ENCODE results near the gene PRSS48. TPM values are rescaled to one million over a fixed set of nuclear protein-coding genes. Genes with fewer than 3 reads are reported as not detected.
"Not testable (repeated sequence)": the region's sequence is repeated elsewhere in the genome, so short reads cannot be mapped to it uniquely, and the experiment has no call there.

Gene PRSS48
- total RNA-seq, 2 experiments from 2014 or later: not detected

DNA sequence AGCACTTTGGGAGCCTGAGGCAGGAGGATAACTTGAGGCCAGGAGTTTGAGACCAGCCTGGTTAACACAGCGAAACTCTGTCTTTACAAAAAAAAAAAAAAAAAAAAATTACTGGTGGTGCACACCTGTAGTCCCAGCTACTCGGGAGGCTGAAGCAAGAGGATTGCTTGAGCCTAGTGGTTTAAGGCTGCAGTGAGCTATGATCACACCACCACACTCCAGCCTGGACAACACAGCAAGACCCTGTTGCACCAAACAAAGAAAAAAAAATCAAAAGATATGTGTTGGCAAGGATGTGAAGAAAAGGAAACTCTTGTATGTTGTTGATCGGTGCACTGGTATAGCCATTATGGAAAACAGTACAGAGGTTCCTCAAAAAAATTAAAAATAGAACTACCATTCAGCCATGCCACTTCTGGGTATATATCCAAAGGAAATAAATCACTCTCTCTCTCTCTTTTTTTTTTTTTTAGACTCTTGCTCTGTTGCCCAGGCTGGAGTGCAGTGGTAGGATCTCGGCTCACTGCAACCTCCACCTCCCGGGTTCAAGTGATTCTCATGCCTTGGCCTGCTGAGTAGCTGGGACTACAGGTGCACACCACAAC, 33.3 kb downstream of the PRSS48 start:
- ChIA-PET CTCF (interaction anchor here (0.6 kb wide), 1 partner anchor 374 kb away, joined by 3 read pairs; no protein-coding TSS in a partner anchor), POLR2A (no interaction called here)
- intact Hi-C loops (cut with micrococcal nuclease): no loop called here
- Mint-ChIP-seq H3K27me3 (no peaks in the 10 kb centered on the region), H3K27ac (no peak overlapping the region), H3K9me3 (no peaks in the 10 kb centered on the region), H3K36me3 (no peaks in the 10 kb centered on the region), H3K4me3 (no peak overlapping the region), H3K4me1 (ENCODE audit: low read depth) (no peaks in the 10 kb centered on the region)
- DNase-seq: no peak

DNA sequence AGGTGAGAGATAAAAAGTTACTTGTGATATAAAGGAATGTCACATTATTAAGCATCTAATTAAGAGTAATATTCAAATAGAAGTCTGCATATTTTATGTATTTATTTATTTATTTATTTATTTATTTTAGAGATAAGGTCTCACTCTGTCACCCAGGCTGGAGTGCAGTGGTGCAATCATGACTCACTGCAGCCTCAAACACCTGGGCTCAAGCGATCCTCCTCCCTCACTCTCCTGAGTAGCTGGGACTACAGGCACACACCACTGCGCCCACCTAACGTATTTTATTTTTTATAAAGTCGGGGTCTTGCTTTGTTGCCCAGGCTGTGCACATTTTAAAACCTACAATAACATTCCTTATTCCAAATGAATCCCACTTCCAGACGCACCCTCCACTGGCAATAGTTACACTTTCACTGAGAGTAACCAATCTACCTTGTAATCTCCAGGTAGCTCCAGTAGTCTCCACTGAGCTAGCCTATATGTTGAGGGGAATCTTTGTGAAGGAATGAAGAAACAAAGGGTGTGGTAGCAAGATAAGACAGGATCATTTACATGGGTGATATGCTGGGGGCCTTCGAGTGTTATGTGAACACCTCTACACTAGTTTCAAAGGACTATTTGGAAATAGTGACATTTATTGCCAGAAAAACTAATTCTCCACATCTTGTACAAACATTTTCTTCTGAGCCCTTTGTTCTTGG, 36.5 kb downstream of the PRSS48 start:
- Mint-ChIP-seq H3K4me1 (ENCODE audit: low read depth) (no peaks in the 10 kb centered on the region), H3K27me3 (peaks cover 7% of the 10 kb centered on the region), H3K36me3 (no peaks in the 10 kb centered on the region), H3K9me3 (no peaks in the 10 kb centered on the region), H3K27ac (no peak overlapping the region), H3K4me3 (no peak overlapping the region)
- DNase-seq: no peak
- CTCF ChIA-PET: no interaction called here
- POLR2A ChIA-PET: no interaction called here
- intact Hi-C loops (cut with micrococcal nuclease): no loop called here

DNA sequence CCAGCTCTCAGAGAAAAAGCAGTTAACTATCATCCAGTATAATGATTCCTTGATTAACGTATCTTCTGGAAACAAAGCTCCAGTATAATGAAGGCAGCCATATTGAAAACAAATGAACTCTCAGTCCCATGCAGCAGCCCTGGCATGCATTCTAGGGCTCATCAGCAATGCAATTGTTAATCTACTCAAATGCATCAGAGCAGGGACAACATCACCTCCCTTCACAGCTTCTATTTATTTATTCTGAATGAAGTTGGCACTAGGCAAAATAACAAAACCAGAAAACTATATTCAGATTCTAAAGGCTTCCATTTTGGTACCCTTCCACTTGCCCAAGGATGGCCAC, 37.0 kb downstream of the PRSS48 start:
- H3K27me3 Mint-ChIP-seq: peaks cover 7% of the 10 kb centered on the region
- no peaks in the 10 kb centered on the region for H3K9me3 Mint-ChIP-seq
- H3K27ac Mint-ChIP-seq: no peak overlapping the region
- CTCF ChIA-PET: no interaction called here
- POLR2A ChIA-PET: no interaction called here
- no peaks in the 10 kb centered on the region for H3K4me1 Mint-ChIP-seq (ENCODE audit: low read depth)
- intact Hi-C loops (cut with micrococcal nuclease): no loop called here
- no peak overlapping the region for H3K4me3 Mint-ChIP-seq
- no peaks in the 10 kb centered on the region for H3K36me3 Mint-ChIP-seq
- DNase-seq: no peak

DNA sequence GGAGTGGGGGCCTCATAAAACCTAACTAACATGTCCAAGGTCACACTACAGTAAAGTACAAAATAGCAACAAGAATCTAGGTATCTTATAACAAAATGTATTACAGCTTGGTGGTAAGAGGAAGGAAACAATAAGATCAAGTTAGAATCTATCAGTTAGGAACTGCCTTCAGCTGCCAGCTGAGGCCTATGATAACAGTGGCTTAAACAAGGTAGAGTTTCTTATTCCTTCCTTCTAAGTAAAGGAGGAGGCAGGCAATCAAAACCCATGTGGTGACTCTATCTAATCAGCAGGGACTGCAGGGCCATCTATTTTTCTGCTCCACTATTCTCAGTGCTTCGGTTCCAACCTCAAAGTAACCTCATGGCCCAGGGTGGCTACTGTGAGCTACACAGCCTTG, 37.5 kb downstream of the PRSS48 start:
- CTCF ChIA-PET: no interaction called here
- intact Hi-C loops (cut with micrococcal nuclease): no loop called here
- Mint-ChIP-seq H3K4me1 (ENCODE audit: low read depth) (no peaks in the 10 kb centered on the region), H3K27ac (no peak overlapping the region), H3K36me3 (no peaks in the 10 kb centered on the region), H3K9me3 (no peaks in the 10 kb centered on the region), H3K4me3 (no peak overlapping the region), H3K27me3 (peaks cover 7% of the 10 kb centered on the region)
- POLR2A ChIA-PET: no interaction called here
- DNase-seq: no peak

DNA sequence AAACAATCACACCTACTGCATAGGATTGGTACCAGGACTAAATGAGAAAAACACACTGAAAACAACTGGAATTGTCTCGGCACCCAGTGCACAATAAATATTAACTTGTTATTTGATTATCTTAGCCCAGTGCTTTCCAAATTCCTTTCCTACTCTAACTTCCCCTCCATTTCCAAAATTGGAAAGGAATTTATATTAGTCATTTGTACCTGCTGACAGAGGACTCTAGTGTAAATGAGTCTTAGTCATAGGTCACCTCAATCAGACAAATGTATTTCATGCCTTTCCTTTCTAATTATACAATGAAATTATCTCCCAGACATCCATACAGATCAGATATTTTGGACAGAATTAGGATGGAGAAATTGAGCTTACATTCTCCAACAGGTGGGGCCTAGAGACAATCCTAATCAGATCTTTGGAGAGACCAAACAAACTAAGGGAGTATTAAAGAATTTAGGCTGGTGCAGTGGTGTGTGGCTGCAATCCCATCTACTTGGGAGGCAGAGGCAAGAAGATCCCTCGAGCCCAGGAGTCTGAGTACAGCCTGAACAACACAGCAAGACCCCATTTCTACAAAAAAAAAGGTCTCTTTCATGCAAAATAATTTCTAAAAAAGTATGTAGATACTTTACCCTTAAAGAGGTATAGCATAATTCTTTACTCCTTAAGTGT, 38.4 kb downstream of the PRSS48 start:
- Mint-ChIP-seq H3K36me3 (no peaks in the 10 kb centered on the region), H3K9me3 (no peaks in the 10 kb centered on the region), H3K4me3 (no peak overlapping the region), H3K4me1 (ENCODE audit: low read depth) (no peaks in the 10 kb centered on the region), H3K27ac (no peak overlapping the region), H3K27me3 (peaks cover 9% of the 10 kb centered on the region)
- CTCF ChIA-PET: no interaction called here
- intact Hi-C loops (cut with micrococcal nuclease): no loop called here
- POLR2A ChIA-PET: no interaction called here
- DNase-seq: no peak

DNA sequence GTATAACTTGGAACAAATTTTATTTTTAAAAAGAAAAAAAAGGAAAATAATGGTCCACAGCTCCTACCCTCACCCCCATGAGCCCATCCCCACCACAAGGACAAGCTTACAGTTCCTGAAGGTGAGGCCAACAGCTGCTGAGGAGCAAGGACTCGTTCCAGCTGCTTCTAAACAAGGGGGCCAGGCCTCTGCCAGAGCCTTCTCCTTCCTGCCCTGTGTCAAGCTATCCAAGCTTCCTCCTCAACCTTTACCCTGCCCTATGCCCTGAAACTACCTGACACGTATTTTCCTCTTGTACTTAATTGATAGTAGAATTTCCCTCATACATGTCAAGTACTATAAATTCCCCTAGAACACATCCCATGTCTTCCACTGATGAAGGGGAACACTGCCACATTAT, 39.7 kb downstream of the PRSS48 start:
- ChIA-PET CTCF (no interaction called here), POLR2A (no interaction called here)
- no peaks in the 10 kb centered on the region for H3K36me3 Mint-ChIP-seq
- no peak overlapping the region for H3K4me3 Mint-ChIP-seq
- DNase-seq: no peak
- intact Hi-C loops (cut with micrococcal nuclease): no loop called here
- H3K27me3 Mint-ChIP-seq: peaks cover 16% of the 10 kb centered on the region
- no peak overlapping the region for H3K27ac Mint-ChIP-seq
- no peaks in the 10 kb centered on the region for H3K9me3 Mint-ChIP-seq
- no peaks in the 10 kb centered on the region for H3K4me1 Mint-ChIP-seq (ENCODE audit: low read depth)

DNA sequence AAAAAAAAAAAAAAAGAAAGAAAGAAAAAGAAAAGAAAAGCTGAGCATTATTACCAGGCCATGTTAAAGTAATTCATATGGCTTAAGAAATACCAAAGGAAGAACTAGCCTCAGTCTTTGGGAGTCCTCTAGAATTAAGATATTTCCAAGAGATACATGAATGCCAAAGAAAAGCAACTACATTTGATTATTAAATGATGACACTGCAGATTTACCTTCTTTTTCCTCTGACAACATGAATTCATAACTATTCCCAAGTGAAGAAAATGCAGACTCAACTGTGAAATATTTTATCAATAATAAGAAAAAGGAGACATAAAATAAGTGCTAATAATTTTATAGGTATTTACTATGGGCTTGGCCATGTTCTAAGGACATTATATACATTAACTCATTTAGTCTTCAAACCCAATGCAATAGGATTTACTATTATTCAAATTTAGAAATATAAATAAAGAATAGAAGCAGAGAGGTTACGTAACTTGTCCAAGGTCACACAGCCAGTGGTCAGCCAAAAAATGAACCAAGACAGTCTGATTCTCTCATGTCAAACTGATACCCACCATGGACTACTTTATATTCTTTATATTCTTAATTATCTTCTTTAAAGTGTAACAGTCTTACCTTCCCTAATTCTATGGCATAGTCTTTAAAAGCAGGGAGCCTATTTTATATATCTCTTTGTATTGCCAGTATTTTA, 41.5 kb downstream of the PRSS48 start:
- DNase-seq: no peak
- peaks cover 24% of the 10 kb centered on the region for H3K27me3 Mint-ChIP-seq
- intact Hi-C loops (cut with micrococcal nuclease): no loop called here
- H3K9me3 Mint-ChIP-seq: no peaks in the 10 kb centered on the region
- no peak overlapping the region for H3K4me3 Mint-ChIP-seq
- ChIA-PET POLR2A (no interaction called here), CTCF (no interaction called here)
- no peaks in the 10 kb centered on the region for H3K4me1 Mint-ChIP-seq (ENCODE audit: low read depth)
- no peaks in the 10 kb centered on the region for H3K36me3 Mint-ChIP-seq
- no peak overlapping the region for H3K27ac Mint-ChIP-seq

DNA sequence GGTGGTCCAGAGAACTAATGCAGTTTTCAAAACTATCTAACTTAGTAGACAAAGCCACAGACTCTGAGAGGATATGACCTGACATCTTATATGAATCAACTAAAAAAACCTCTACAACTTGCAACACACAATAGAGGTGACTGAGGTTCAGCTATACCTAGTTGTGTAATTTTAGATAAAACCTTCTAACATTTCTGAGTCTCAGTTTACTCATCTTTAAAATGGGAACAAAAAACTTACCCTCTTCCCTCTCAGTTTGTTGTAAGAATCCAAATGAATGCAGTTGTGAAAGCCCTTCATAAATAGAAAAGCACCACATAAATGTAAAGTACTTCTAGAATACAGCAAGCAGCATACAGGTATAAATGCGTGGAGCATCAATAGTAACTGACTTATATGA, 42.5 kb downstream of the PRSS48 start:
- peaks cover 3% of the 10 kb centered on the region for H3K4me1 Mint-ChIP-seq (ENCODE audit: low read depth)
- H3K4me3 Mint-ChIP-seq: no peak overlapping the region
- intact Hi-C loops (cut with micrococcal nuclease): no loop called here
- no peaks in the 10 kb centered on the region for H3K9me3 Mint-ChIP-seq
- no peak for DNase-seq
- CTCF ChIA-PET: no interaction called here
- peaks cover 33% of the 10 kb centered on the region for H3K27me3 Mint-ChIP-seq
- POLR2A ChIA-PET: no interaction called here
- no peak overlapping the region for H3K27ac Mint-ChIP-seq
- H3K36me3 Mint-ChIP-seq: no peaks in the 10 kb centered on the region

DNA sequence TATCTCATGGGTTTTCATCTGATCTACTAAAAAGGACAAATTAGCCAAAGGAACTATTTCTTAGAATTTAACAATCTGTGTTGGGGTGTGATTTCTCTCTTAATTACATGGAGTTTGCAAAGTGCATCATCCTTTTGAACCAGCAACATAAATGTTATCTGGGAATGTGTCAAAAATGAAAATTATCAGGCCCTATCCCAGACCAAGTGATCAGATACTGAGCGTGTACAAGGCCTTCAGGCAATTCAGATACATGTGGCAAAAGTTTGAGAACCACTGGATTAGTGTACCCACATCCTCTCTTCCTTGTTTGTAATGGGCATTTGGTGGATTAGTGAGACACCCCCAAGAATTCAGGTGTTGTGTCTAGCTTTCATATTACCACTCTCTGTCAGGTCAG, 44.6 kb downstream of the PRSS48 start:
- Mint-ChIP-seq H3K4me3 (no peak overlapping the region), H3K9me3 (no peaks in the 10 kb centered on the region), H3K27me3 (peaks cover 45% of the 10 kb centered on the region), H3K27ac (no peak overlapping the region), H3K36me3 (no peaks in the 10 kb centered on the region), H3K4me1 (ENCODE audit: low read depth) (peaks cover 11% of the 10 kb centered on the region)
- POLR2A ChIA-PET: no interaction called here
- CTCF ChIA-PET: no interaction called here
- intact Hi-C loops (cut with micrococcal nuclease): no loop called here
- no peak for DNase-seq

DNA sequence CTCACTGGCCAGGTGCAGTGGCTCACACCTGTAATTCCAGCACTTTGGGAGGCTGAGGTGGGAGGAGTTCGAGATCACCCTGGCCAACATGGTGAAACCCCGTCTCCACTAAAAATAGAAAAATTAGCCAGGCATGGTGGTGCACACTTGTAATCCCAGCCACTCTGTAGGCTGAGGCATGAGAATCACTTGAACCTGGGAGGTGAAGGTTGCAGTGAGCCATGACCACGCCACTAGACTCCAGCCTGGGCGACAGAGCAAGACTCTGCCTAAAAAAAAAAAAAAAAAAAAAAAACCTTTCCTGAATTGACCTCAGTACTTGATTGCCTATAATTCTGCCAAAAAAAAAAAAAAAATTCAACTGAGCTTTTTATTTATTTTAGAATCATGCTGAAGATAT, 45.2 kb downstream of the PRSS48 start:
- peaks cover 11% of the 10 kb centered on the region for H3K4me1 Mint-ChIP-seq (ENCODE audit: low read depth)
- POLR2A ChIA-PET: interaction anchor here (0.5 kb wide), 1 partner anchor 55 kb away, joined by 3 read pairs; no protein-coding TSS in a partner anchor
- H3K9me3 Mint-ChIP-seq; CTCF ChIA-PET; H3K36me3 Mint-ChIP-seq; H3K27ac Mint-ChIP-seq; H3K4me3 Mint-ChIP-seq; intact Hi-C loops (cut with micrococcal nuclease); DNase-seq: not testable (repeated sequence)
- H3K27me3 Mint-ChIP-seq: peaks cover 42% of the 10 kb centered on the region

DNA sequence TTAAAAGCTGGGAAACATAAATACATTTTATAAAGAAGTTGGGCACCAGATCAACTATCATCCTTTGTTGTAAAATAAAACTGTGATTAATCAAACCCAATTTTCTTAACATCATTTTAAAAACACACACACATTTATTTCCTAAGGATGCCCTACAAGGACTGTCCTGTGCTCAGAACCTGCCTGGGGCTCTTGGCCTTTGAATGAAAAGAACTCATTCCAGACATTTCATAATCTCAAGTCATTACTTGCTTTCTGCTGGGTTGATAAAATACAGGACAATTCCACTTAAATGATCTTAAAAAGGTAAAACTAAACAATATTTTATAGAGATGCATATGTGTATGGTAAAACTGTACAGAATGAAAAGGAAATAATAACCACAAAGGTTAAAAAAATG, 45.6 kb downstream of the PRSS48 start:
- no peaks in the 10 kb centered on the region for H3K36me3 Mint-ChIP-seq
- no peak overlapping the region for H3K27ac Mint-ChIP-seq
- H3K27me3 Mint-ChIP-seq: peaks cover 40% of the 10 kb centered on the region
- ChIA-PET POLR2A (interaction anchor here (0.5 kb wide), 1 partner anchor 56 kb away, joined by 3 read pairs; no protein-coding TSS in a partner anchor), CTCF (no interaction called here)
- no peaks in the 10 kb centered on the region for H3K9me3 Mint-ChIP-seq
- H3K4me3 Mint-ChIP-seq: no peak overlapping the region
- no peak for DNase-seq
- intact Hi-C loops (cut with micrococcal nuclease): no loop called here
- peaks cover 11% of the 10 kb centered on the region for H3K4me1 Mint-ChIP-seq (ENCODE audit: low read depth)

DNA sequence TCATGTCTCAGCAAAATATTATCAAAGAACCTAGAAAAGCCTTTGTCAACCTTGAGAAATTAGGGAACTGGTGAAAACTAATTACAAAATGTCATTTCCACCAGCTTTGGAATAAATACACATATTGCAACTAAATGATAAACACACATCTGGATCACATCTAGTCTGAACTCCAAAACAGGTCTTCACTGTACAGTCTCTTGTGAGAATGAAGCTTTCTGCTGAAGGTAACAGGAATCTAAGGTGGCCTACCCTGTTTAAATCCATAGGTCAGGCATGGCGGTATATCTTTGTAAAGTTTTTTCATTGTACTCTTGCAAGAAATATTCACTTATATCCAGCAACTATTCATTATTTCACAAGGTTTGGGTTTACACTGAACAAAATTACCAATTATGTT, 46.7 kb downstream of the PRSS48 start:
- H3K27me3 Mint-ChIP-seq: peaks cover 40% of the 10 kb centered on the region
- ChIA-PET POLR2A (interaction anchor here (0.6 kb wide), 1 partner anchor 24 kb away, joined by 7 read pairs; no protein-coding TSS in a partner anchor), CTCF (interaction anchor here (0.6 kb wide), 1 partner anchor 52 kb away, joined by 3 read pairs; no protein-coding TSS in a partner anchor)
- H3K27ac Mint-ChIP-seq: no peak overlapping the region
- no peak for DNase-seq
- H3K4me3 Mint-ChIP-seq: no peak overlapping the region
- H3K4me1 Mint-ChIP-seq (ENCODE audit: low read depth): peaks cover 11% of the 10 kb centered on the region
- H3K9me3 Mint-ChIP-seq: no peaks in the 10 kb centered on the region
- intact Hi-C loops (cut with micrococcal nuclease): no loop called here
- no peaks in the 10 kb centered on the region for H3K36me3 Mint-ChIP-seq

Measured in activated CD4-positive, alpha-beta memory T cell treated with anti-CD3 and anti-CD28 coated beads for 36 hours (primary cell).